HepG2 (cell line): ENCODE results near the gene GGNBP2. TPM values are rescaled to one million over a fixed set of nuclear protein-coding genes. Genes with fewer than 3 reads are reported as not detected.

Experiments
- DNMT1 ChIP-seq: sonication (generic); formaldehyde crosslinking; IDR thresholded peaks from 2 replicates; pipeline ENCODE4 v1.5.1; 2020; ENCODE audit warnings: mild to moderate bottlenecking, missing genetic modification reagents
- EEA1 ChIP-seq: sonication (generic); formaldehyde crosslinking; IDR thresholded peaks from 2 replicates; pipeline ENCODE4 v1.5.1; 2020; ENCODE audit warnings: mild to moderate bottlenecking, missing genetic modification reagents, borderline replicate concordance
- FOSL2 ChIP-seq: sonication (generic); formaldehyde crosslinking; IDR thresholded peaks from 2 replicates; pipeline ENCODE4 v1.4.0; 2020; ENCODE audit warnings: missing genetic modification reagents
- IKZF4 ChIP-seq: sonication (generic); formaldehyde crosslinking; IDR thresholded peaks from 2 replicates; pipeline ENCODE4 v1.5.1; 2020; ENCODE audit warnings: borderline replicate concordance, mild to moderate bottlenecking, low read depth, missing genetic modification reagents; ENCODE audit errors: not compliant biosample characterization
- MIER2 ChIP-seq: IDR thresholded peaks from 2 replicates; pipeline ENCODE4 v1.6.1; 2016; ENCODE audit warnings: missing biosample characterization, missing genetic modification reagents
- PCBP2 ChIP-seq: fragments of 200-400 bp; formaldehyde crosslinking; optimal IDR thresholded peaks from 2 replicates; pipeline ENCODE3; 2018; ENCODE audit warnings: low read length, low read depth; ENCODE audit not compliant: poor library complexity, severe bottlenecking
- PHF8 ChIP-seq: sonication (generic); formaldehyde crosslinking; IDR thresholded peaks from 2 replicates; pipeline ENCODE4 v1.5.0; 2020; ENCODE audit warnings: missing genetic modification reagents
- RFXANK ChIP-seq: IDR thresholded peaks from 2 replicates; pipeline ENCODE4 v1.6.1; 2016
- SAFB2 ChIP-seq: sonication (generic); formaldehyde crosslinking; IDR thresholded peaks from 2 replicates; pipeline ENCODE4 v1.5.1; 2020; ENCODE audit warnings: missing genetic modification reagents, low read depth, mild to moderate bottlenecking, borderline replicate concordance
- U2AF2 ChIP-seq: fragments of 200-400 bp; formaldehyde crosslinking; IDR thresholded peaks from 2 replicates; pipeline ENCODE4 v1.6.1; 2017; ENCODE audit warnings: low read depth, mild to moderate bottlenecking, low read length
- ZNF234 ChIP-seq: sonication (generic); formaldehyde crosslinking; conservative IDR thresholded peaks from 2 replicates; pipeline ENCODE4 v1.5.1; 2020; ENCODE audit warnings: mild to moderate bottlenecking, missing genetic modification reagents
- ZNF468 ChIP-seq: sonication (generic); formaldehyde crosslinking; IDR thresholded peaks from 2 replicates; pipeline ENCODE4 v1.8.0; 2022; ENCODE audit warnings: mild to moderate bottlenecking, moderate library complexity, missing genetic modification reagents
- ZNF598 ChIP-seq: sonication (generic); formaldehyde crosslinking; IDR thresholded peaks from 2 replicates; pipeline ENCODE4 v1.5.1; 2020; ENCODE audit warnings: mild to moderate bottlenecking, missing genetic modification reagents, borderline replicate concordance
- ZNF746 ChIP-seq: sonication (generic); formaldehyde crosslinking; IDR thresholded peaks from 2 replicates; pipeline ENCODE4 v1.8.0; 2022; ENCODE audit warnings: mild to moderate bottlenecking, missing genetic modification reagents
- ZNF75D ChIP-seq: sonication (generic); formaldehyde crosslinking; IDR thresholded peaks from 2 replicates; pipeline ENCODE4 v1.8.1; 2023; ENCODE audit warnings: missing genetic modification reagents, mild to moderate bottlenecking, borderline replicate concordance
- ZNF775 ChIP-seq: sonication (generic); formaldehyde crosslinking; IDR thresholded peaks from 2 replicates; pipeline ENCODE4 v1.4.0; 2020; ENCODE audit warnings: missing genetic modification reagents, mild to moderate bottlenecking, moderate library complexity, borderline replicate concordance
- polyA plus RNA-seq, 8 experiments: library from polyadenylated mRNA; depleted of rRNA in 3 of 8; stranded (reverse) in 7 of 8; unstranded in 1 of 8; fragments of >200 nt; fragmentation: Illumina TruSeq in 4 of 8; extraction: Trizol in 4 of 8; gene quantifications; 2 replicates each; pipeline versions ENCODE4 v1.2.1 to v1.2.3, GENCODE V29; 2011 to 2016; ENCODE audit warnings: low read depth in 4 of 8, missing spikeins in 1 of 8, mixed read lengths in 1 of 8; ENCODE audit not compliant: insufficient read depth in 1 of 8
- total RNA-seq, 5 experiments: library from RNA; depleted of rRNA; stranded (reverse); fragments of >200 nt; fragmentation: Illumina TruSeq; extraction: Trizol; gene quantifications; 2 replicates each; pipeline ENCODE4 v1.2.3, GENCODE V29; 2016; ENCODE audit warnings: low read depth in 1 of 5
- TF ChIP-seq, protein P1 (sequence below): sonication (generic); formaldehyde crosslinking; IDR thresholded peaks from 2 replicates; pipeline ENCODE4 v1.5.0; 2020; ENCODE audit warnings: mild to moderate bottlenecking, missing genetic modification reagents
- TF ChIP-seq, protein P2 (sequence below): sonication (generic); formaldehyde crosslinking; IDR thresholded peaks from 2 replicates; pipeline ENCODE4 v1.5.0; 2020; ENCODE audit warnings: mild to moderate bottlenecking, missing genetic modification reagents, borderline replicate concordance
- TF ChIP-seq, protein P3 (sequence below): sonication (generic); formaldehyde crosslinking; IDR thresholded peaks from 2 replicates; pipeline ENCODE4 v1.4.0; 2020; ENCODE audit warnings: missing genetic modification reagents, low read depth, mild to moderate bottlenecking, borderline replicate concordance
- TF ChIP-seq, protein P4 (sequence below): sonication (generic); formaldehyde crosslinking; IDR thresholded peaks from 2 replicates; pipeline ENCODE4 v1.5.0; 2020; ENCODE audit warnings: missing genetic modification reagents, mild to moderate bottlenecking, borderline replicate concordance

Gene GGNBP2
- total and polyA plus RNA-seq, 2 of the 13 experiments (the other 11 are each of a cell fraction or from before 2014, with no cell fraction given): 53.3 to 84.2 TPM

DNA sequence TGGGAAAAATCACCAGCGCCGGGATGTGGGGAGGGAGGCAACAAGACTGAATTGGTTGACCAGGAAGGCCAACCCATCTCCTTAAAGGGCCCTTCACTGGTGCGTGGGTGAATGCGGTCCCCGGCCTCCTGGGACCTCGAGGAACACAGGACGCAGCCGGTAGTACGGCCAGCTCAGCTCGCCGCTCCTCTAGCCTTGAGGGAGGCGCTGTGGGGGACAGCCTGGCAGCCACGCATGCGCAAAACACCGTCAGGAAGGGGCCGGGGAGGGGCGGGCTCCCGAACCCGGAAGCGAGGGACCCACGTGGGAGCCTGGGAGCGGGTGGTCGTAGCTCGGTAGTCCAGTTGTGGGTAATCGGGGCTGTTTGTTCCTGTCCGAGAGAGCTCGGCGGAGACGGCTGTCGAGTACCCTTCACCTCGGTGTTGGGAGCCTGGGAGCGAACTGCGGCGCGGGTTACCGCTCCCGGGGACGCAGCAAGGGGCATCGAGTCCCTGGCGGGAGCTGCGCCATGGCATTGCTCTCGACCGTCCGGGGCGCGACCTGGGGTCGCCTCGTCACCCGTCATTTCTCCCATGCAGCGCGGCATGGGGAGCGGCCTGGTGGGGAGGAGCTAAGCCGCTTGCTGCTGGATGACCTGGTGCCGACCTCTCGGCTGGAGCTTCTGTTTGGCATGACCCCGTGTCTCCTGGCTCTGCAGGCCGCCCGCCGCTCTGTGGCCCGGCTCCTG, 56.7 kb downstream of the GGNBP2 start, which contains the start of gene MRM1 (continued):
- TF ChIP-seq, protein P1, sequence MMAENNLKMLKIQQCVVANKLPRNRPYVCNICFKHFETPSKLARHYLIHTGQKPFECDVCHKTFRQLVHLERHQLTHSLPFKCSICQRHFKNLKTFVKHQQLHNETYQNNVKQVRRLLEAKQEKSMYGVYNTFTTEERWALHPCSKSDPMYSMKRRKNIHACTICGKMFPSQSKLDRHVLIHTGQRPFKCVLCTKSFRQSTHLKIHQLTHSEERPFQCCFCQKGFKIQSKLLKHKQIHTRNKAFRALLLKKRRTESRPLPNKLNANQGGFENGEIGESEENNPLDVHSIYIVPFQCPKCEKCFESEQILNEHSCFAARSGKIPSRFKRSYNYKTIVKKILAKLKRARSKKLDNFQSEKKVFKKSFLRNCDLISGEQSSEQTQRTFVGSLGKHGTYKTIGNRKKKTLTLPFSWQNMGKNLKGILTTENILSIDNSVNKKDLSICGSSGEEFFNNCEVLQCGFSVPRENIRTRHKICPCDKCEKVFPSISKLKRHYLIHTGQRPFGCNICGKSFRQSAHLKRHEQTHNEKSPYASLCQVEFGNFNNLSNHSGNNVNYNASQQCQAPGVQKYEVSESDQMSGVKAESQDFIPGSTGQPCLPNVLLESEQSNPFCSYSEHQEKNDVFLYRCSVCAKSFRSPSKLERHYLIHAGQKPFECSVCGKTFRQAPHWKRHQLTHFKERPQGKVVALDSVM (CRISPR knock-in tag): peak; percentile 43; the same call in 1 of the 2 replicates
- TF ChIP-seq IKZF4 (CRISPR knock-in tag) (no peak), ZNF746 (CRISPR knock-in tag) (peak; percentile 77; the same call in 1 of the 2 replicates), PCBP2 (no peak), ZNF234 (no peak), U2AF2 (no peak), DNMT1 (CRISPR knock-in tag) (no peak), RFXANK (CRISPR knock-in tag) (no peak), MIER2 (CRISPR knock-in tag) (no peak), SAFB2 (CRISPR knock-in tag) (no peak), PHF8 (CRISPR knock-in tag) (peak; percentile 85), EEA1 (CRISPR knock-in tag) (no peak), ZNF775 (CRISPR knock-in tag) (no peak), FOSL2 (peak; percentile 13), ZNF468 (no peak), ZNF75D (CRISPR knock-in tag) (0 out of 2 replicates have a peak, but pooled peaks have one; percentile 40), ZNF598 (CRISPR knock-in tag) (peak; percentile 78; the same call in 1 of the 2 replicates)
- TF ChIP-seq, protein P2, sequence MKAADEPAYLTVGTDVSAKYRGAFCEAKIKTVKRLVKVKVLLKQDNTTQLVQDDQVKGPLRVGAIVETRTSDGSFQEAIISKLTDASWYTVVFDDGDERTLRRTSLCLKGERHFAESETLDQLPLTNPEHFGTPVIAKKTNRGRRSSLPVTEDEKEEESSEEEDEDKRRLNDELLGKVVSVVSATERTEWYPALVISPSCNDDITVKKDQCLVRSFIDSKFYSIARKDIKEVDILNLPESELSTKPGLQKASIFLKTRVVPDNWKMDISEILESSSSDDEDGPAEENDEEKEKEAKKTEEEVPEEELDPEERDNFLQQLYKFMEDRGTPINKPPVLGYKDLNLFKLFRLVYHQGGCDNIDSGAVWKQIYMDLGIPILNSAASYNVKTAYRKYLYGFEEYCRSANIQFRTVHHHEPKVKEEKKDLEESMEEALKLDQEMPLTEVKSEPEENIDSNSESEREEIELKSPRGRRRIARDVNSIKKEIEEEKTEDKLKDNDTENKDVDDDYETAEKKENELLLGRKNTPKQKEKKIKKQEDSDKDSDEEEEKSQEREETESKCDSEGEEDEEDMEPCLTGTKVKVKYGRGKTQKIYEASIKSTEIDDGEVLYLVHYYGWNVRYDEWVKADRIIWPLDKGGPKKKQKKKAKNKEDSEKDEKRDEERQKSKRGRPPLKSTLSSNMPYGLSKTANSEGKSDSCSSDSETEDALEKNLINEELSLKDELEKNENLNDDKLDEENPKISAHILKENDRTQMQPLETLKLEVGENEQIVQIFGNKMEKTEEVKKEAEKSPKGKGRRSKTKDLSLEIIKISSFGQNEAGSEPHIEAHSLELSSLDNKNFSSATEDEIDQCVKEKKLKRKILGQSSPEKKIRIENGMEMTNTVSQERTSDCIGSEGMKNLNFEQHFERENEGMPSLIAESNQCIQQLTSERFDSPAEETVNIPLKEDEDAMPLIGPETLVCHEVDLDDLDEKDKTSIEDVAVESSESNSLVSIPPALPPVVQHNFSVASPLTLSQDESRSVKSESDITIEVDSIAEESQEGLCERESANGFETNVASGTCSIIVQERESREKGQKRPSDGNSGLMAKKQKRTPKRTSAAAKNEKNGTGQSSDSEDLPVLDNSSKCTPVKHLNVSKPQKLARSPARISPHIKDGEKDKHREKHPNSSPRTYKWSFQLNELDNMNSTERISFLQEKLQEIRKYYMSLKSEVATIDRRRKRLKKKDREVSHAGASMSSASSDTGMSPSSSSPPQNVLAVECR (CRISPR knock-in tag): peak; percentile 99
- TF ChIP-seq, protein P3, sequence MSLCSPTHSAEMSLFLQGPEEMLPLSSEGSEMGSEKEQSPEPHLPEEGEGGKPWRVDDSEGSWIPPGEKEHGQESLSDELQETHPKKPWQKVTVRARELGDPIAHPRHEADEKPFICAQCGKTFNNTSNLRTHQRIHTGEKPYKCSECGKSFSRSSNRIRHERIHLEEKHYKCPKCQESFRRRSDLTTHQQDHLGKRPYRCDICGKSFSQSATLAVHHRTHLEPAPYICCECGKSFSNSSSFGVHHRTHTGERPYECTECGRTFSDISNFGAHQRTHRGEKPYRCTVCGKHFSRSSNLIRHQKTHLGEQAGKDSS (CRISPR knock-in tag): peak; percentile 29; the same call in 1 of the 2 replicates
- TF ChIP-seq, protein P4, sequence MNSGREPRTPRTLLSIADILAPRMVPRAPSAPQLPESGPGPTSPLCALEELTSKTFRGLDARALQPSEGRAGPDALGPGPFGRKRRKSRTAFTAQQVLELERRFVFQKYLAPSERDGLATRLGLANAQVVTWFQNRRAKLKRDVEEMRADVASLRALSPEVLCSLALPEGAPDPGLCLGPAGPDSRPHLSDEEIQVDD (CRISPR knock-in tag): no peak
